ENCODE data around the gene SECTM1. TPM values are rescaled to one million over a fixed set of nuclear protein-coding genes. Genes with fewer than 3 reads are reported as not detected.

SECTM1 gene
- total and polyA plus RNA-seq, 9 of the 15 experiments (the other 6 are each of a cell fraction or from before 2014, with no cell fraction given): 0.11 to 0.46 (median 0.18) TPM; not detected in 6

- Histone ChIP-seq H3K4me2 (ENCODE audit: insufficient read depth, low read length) (no peak overlapping the region), H3K9me3 (replicated peaks; ENCODE audit: control insufficient read depth, insufficient read depth, low read depth, low read length) (peaks cover 4% of the 10 kb centered on the region), H3K4me3 (no peak overlapping the region), H4K20me1 (replicated peaks; ENCODE audit: control insufficient read depth, insufficient read depth, low read length) (no peaks in the 10 kb centered on the region), H3K9ac (ENCODE audit: insufficient read depth in 1 of 2, low read depth in 2 of 2, low read length in 2 of 2) (peak overlapping the region; percentile 13 to 87; a peak in 3 of 4 replicates), H3K27ac (ENCODE audit: extremely low read depth, low read depth, low read length) (peak overlapping the region; percentile 98), H3K9me1 (ENCODE audit: control insufficient read depth, insufficient read depth, low read length) (no peaks in the 10 kb centered on the region), H3K4me1 (replicated peaks in 1 of 2; ENCODE audit: control insufficient read depth in 2 of 2, insufficient read depth in 2 of 2, low read length in 2 of 2) (peaks cover 44 to 86% of the 10 kb centered on the region in 2 experiments), H2AFZ (ENCODE audit: low read depth, low read length) (peak overlapping the region; percentile 74), H3K27me3 (ENCODE audit: control insufficient read depth in 2 of 2, insufficient read depth in 2 of 2, low read length in 2 of 2) (no peaks in the 10 kb centered on the region), H3K79me2 (ENCODE audit: control insufficient read depth, insufficient read depth, low read length) (no peaks in the 10 kb centered on the region), H3K36me3 (ENCODE audit: control insufficient read depth, insufficient read depth, low read length) (no peaks in the 10 kb centered on the region)
- DNase-seq (ENCODE audit: extremely low read depth in 1 of 4, low spot score in 3 of 4) (peak in 1 of 4 experiments; percentile 40), FAIRE-seq (peak; percentile 59), ATAC-seq (no peak)
- BruUV-seq (replicated peaks): no TSS peak
- in situ Hi-C loops (cut with MboI) (no loop called here), intact Hi-C loops (cut with micrococcal nuclease) (loop anchor here (10.0 kb wide), 1 partner anchor 312 kb away; the partner anchor contains the start of genes DCXR and RAC3)
- POLR2A ChIA-PET: interaction anchor here (0.7 to 1.8 kb wide), 4 partner anchors 21 to 112 kb away, joined by 3 to 7 read pairs (median 4); no protein-coding TSS in a partner anchor
- CTCF ChIA-PET (ENCODE audit: low intra/inter-chr PET ratio): no interaction called here
- WGBS (ENCODE audit: insufficient coverage, low coverage, missing lambda C conversion rate): 69% methylated on average over 27 of the region's 28 CpGs
- no peak for TF ChIP-seq TAF1 (IDR thresholded peaks at IDR 0.05; ENCODE audit: control insufficient read depth, extremely low read depth, insufficient read depth, low read length, severe bottlenecking)
- TF ChIP-seq YY1 (IDR thresholded peaks at IDR 0.05; ENCODE audit: borderline replicate concordance in 1 of 3, control insufficient read depth in 1 of 3, extremely low read depth in 1 of 3, insufficient read depth in 3 of 3, insufficient read length in 1 of 3, insufficient replicate concordance in 2 of 3, low read depth in 1 of 3, low read length in 2 of 3): peak in 1 of 3 experiments; percentile 5
- TF ChIP-seq, protein P1, sequence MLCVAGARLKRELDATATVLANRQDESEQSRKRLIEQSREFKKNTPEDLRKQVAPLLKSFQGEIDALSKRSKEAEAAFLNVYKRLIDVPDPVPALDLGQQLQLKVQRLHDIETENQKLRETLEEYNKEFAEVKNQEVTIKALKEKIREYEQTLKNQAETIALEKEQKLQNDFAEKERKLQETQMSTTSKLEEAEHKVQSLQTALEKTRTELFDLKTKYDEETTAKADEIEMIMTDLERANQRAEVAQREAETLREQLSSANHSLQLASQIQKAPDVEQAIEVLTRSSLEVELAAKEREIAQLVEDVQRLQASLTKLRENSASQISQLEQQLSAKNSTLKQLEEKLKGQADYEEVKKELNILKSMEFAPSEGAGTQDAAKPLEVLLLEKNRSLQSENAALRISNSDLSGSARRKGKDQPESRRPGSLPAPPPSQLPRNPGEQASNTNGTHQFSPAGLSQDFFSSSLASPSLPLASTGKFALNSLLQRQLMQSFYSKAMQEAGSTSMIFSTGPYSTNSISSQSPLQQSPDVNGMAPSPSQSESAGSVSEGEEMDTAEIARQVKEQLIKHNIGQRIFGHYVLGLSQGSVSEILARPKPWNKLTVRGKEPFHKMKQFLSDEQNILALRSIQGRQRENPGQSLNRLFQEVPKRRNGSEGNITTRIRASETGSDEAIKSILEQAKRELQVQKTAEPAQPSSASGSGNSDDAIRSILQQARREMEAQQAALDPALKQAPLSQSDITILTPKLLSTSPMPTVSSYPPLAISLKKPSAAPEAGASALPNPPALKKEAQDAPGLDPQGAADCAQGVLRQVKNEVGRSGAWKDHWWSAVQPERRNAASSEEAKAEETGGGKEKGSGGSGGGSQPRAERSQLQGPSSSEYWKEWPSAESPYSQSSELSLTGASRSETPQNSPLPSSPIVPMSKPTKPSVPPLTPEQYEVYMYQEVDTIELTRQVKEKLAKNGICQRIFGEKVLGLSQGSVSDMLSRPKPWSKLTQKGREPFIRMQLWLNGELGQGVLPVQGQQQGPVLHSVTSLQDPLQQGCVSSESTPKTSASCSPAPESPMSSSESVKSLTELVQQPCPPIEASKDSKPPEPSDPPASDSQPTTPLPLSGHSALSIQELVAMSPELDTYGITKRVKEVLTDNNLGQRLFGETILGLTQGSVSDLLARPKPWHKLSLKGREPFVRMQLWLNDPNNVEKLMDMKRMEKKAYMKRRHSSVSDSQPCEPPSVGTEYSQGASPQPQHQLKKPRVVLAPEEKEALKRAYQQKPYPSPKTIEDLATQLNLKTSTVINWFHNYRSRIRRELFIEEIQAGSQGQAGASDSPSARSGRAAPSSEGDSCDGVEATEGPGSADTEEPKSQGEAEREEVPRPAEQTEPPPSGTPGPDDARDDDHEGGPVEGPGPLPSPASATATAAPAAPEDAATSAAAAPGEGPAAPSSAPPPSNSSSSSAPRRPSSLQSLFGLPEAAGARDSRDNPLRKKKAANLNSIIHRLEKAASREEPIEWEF (CRISPR knock-in tag; IDR thresholded peaks at IDR 0.05): no peak
- TF ChIP-seq CREB3 (tag; conservative IDR thresholded peaks at IDR 0.05; ENCODE audit: low read depth): peak; percentile 85
- TF ChIP-seq GTF2F1 (IDR thresholded peaks at IDR 0.05; ENCODE audit: low read depth, low read length): no peak
- TF ChIP-seq CBFA2T2 (conservative IDR thresholded peaks at IDR 0.05): peak; percentile 27; the same call in 1 of the 2 replicates
- TF ChIP-seq U2AF2 (optimal IDR thresholded peaks at IDR 0.05; ENCODE audit: low read depth, low read length): no peak
Measured at GRCh38 chr17:82346342-82347300, 13.1 kb upstream of the SECTM1 start.
